Left ventricle myocardium inferior (tissue), 1 donor: ENCODE measurements around the gene KIF21A. TPM values are rescaled to one million over a fixed set of nuclear protein-coding genes. Genes with fewer than 3 reads are reported as not detected.
A peak's percentile ranks its signal among the peaks of the same experiment; 100 is the strongest.

Experiments
- DNase-seq: peaks from one replicate; pipeline ENCODE4 v3.0.0-alpha.2; 2020
- H3K27ac ChIP-seq: fragments of 200-600 bp; replicated peaks from 2 replicates; pipeline ENCODE4 v1.8.0; 2021
- H3K27me3 ChIP-seq: fragments of 200-600 bp; 2 replicates; pipeline ENCODE4 v1.8.0; 2021; ENCODE audit warnings: low read depth
- H3K36me3 ChIP-seq: fragments of 200-600 bp; 2 replicates; pipeline ENCODE4 v1.8.0; 2021
- H3K4me1 ChIP-seq: fragments of 200-600 bp; 2 replicates; pipeline ENCODE4 v1.8.0; 2021
- H3K4me3 ChIP-seq: fragments of 200-600 bp; 2 replicates; pipeline ENCODE4 v1.8.0; 2021; ENCODE audit warnings: mild to moderate bottlenecking, moderate library complexity
- H3K9me3 ChIP-seq: fragments of 200-600 bp; replicated peaks from 2 replicates; pipeline ENCODE4 v1.8.0; 2021
- intact Hi-C: fragments of 100-400 bp; cut with micrococcal nuclease; formaldehyde crosslinking; loops from one replicate; pipeline ENCODE4 v1.11.0; 2022
- total RNA-seq: library from RNA; stranded (reverse); fragmentation: NEBNext Ultra II Directional; extraction: Animal tissue kit (Norgen Biotek cat#: 25700); gene quantifications from one replicate; pipeline ENCODE4 v1.2.1, GENCODE V29; 2021
- TF ChIP-seq, protein P1 (sequence below): fragments of 200-600 bp; IDR thresholded peaks from 2 replicates; pipeline ENCODE4 v1.8.0; 2021; ENCODE audit warnings: antibody characterized with exemption, mild to moderate bottlenecking, borderline replicate concordance
- donor health status: DM: no; HTN: yes; CAD: no; lungs with severe emphysema.

The KIF21A gene
- total RNA-seq, 1 donor from 2014 or later: 49.8 TPM

DNA sequence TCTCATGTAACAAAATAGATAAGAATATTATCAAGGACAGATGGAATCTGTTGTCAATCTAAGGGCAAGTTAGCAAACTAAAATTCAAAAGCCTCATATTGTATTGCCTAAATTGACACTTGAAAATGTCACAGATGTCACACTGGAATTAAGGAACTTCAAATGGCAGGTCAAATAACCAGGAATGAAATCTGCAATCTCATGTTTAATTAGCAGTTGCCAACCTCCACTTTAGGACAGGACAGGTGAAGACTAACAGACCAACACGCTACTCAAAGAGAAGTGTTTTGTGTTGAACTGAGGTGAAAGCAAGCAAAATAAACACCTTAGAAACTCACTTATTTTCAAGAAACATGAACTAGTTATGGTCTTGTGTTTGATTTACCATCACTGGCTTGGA is 11.1 kb downstream of the KIF21A start:
- Histone ChIP-seq H3K27me3 (no peaks in the 10 kb centered on the region), H3K36me3 (no peaks in the 10 kb centered on the region), H3K27ac (peak overlapping the region; percentile 1), H3K4me1 (peaks cover 40% of the 10 kb centered on the region), H3K4me3 (no peak overlapping the region), H3K9me3 (no peaks in the 10 kb centered on the region)
- intact Hi-C loops: no loop called here
- TF ChIP-seq, protein P1, sequence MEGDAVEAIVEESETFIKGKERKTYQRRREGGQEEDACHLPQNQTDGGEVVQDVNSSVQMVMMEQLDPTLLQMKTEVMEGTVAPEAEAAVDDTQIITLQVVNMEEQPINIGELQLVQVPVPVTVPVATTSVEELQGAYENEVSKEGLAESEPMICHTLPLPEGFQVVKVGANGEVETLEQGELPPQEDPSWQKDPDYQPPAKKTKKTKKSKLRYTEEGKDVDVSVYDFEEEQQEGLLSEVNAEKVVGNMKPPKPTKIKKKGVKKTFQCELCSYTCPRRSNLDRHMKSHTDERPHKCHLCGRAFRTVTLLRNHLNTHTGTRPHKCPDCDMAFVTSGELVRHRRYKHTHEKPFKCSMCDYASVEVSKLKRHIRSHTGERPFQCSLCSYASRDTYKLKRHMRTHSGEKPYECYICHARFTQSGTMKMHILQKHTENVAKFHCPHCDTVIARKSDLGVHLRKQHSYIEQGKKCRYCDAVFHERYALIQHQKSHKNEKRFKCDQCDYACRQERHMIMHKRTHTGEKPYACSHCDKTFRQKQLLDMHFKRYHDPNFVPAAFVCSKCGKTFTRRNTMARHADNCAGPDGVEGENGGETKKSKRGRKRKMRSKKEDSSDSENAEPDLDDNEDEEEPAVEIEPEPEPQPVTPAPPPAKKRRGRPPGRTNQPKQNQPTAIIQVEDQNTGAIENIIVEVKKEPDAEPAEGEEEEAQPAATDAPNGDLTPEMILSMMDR: no peak
- DNase-seq: no peak

DNA sequence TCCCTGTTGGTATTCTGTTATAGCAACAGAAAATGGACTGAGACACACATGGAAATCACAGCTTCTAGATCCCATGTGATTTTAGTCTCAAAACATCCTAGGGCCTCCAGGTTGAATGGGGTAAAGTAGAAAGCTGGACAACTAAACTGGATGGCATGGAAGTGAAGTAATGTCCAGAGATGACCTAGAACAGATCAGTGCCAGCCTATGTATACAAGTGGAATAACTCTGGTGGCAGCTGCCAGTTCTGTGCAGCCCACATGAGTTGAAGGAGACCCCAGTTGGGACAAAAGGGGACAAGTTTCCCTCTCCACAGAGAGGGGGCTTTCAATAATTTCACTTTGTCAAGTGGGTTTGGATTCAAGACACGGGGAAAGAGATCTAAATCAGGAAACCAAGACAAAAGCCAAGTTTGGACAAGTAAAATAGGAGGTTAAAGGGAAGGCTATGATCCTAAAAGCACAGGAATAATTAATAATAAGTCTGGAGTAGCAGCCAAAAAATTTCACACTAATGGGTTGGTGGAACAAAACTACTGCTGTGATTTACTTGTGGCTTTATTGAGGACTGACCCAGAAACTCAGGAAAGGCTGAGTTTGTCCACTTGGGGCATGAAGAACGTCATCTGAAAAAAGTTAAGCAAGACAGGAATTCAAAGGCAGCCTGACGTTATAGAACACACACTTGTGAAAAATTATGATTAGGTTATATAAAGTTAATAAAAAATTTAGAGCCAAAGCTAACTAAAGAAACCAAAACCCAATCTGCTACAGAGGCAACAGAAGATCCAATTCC is 11.7 kb downstream of the KIF21A start:
- Histone ChIP-seq H3K9me3 (no peaks in the 10 kb centered on the region), H3K27ac (peak overlapping the region; percentile 1), H3K4me1 (peaks cover 40% of the 10 kb centered on the region), H3K4me3 (no peak overlapping the region), H3K27me3 (no peaks in the 10 kb centered on the region), H3K36me3 (no peaks in the 10 kb centered on the region)
- TF ChIP-seq, protein P1: no peak
- DNase-seq: no peak
- intact Hi-C loops: no loop called here

DNA sequence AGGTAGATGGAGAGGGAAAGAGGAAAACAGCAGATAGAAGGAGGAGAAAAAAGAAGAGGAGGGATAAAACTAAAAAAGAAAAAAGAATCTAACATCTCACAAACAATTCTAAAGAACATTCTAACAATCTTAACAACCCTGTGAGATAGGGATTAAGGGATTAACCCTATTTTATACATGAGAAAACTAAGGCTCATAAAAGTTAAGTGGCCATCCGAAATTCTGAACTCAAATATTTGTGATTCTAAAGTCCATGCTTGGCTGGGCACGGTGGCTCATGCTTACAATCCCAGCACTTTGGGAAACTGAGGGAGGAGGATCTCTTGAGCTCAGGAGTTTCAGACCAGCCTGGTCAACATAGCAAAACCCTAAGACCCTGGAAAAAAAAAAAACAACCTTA is 13.1 kb downstream of the KIF21A start:
- Histone ChIP-seq H3K4me3 (no peak overlapping the region), H3K36me3 (no peaks in the 10 kb centered on the region), H3K27me3 (no peaks in the 10 kb centered on the region), H3K27ac (no peak overlapping the region), H3K4me1 (peaks cover 35% of the 10 kb centered on the region), H3K9me3 (no peaks in the 10 kb centered on the region)
- no peak for DNase-seq
- intact Hi-C loops: no loop called here
- TF ChIP-seq, protein P1: no peak

DNA sequence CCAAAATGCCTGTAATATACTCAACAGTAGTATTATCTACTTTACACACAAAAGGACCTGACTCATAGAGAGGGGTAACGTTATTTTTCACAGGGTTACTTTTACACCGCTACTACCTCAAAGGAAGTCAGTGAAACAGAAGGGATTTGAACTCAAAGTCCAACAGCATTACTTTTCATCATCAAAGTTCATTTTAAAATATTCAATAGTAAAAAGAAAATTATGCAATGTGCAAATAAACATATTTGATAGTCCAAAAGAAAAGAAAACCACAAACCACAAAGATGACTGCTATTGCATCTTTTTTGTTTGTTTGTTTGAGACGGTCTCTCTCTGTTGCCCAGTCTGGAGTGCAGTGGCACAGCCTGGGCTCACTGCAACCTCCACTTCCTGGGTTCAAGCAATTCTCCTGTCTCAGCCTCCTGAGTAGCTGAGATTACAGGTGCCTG is 15.5 kb downstream of the KIF21A start:
- no peak for DNase-seq
- H3K27ac ChIP-seq: no peak overlapping the region
- intact Hi-C loops: no loop called here
- H3K4me3 ChIP-seq: no peak overlapping the region
- H3K36me3 ChIP-seq: no peaks in the 10 kb centered on the region
- H3K27me3 ChIP-seq: no peaks in the 10 kb centered on the region
- TF ChIP-seq, protein P1: no peak
- peaks cover 31% of the 10 kb centered on the region for H3K4me1 ChIP-seq
- H3K9me3 ChIP-seq: no peaks in the 10 kb centered on the region

DNA sequence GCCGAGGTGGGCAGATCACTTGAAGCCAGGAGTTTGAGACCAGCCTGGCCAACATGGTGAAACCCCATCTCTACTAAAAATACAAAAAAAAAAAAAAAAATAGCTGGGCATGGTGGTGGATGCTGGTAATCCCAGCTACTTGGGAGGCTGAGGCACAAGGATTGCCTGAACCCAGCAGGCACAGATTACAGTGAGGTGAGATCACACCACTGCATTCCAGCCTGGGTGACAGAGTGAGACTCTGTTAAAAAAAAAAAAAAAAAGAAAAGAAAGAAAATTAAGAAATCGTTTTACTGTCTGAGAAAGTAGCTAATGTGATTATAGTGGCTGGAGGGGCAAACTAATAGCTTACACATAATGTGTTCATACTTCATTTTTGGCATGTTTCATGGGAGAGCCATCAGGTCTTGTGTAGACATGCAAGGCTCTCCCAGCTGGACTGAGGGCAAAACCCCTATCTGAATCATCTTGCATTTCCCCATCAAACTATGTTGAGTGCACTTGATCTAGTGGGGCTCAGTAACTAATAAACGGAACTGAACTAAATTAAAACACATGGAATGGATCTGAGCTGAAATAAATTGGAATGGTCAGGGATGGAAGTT is 16.2 kb downstream of the KIF21A start:
- Histone ChIP-seq H3K4me1 (peaks cover 32% of the 10 kb centered on the region), H3K9me3 (no peaks in the 10 kb centered on the region), H3K36me3 (no peaks in the 10 kb centered on the region), H3K4me3 (no peak overlapping the region), H3K27me3 (no peaks in the 10 kb centered on the region), H3K27ac (no peak overlapping the region)
- DNase-seq: no peak
- intact Hi-C loops: no loop called here
- TF ChIP-seq, protein P1: no peak
